Stimulated activated CD8-positive, alpha-beta memory T cell treated with anti-CD3 and anti-CD28 coated beads, Interleukin-15, amount 100 ng/mL, for 1 hour (primary cell): Measurements from ENCODE around the gene FGD6.
A peak's percentile ranks its signal among the peaks of the same experiment; 100 is the strongest.
"Not testable (repeated sequence)": the region's sequence is repeated elsewhere in the genome, so short reads cannot be mapped to it uniquely, and the experiment has no call there.

Experiments
- DNase-seq: peaks from one replicate; pipeline ENCODE4 v3.0.0-alpha.2; 2020; ENCODE audit warnings: low read depth

Gene FGD6

DNA sequence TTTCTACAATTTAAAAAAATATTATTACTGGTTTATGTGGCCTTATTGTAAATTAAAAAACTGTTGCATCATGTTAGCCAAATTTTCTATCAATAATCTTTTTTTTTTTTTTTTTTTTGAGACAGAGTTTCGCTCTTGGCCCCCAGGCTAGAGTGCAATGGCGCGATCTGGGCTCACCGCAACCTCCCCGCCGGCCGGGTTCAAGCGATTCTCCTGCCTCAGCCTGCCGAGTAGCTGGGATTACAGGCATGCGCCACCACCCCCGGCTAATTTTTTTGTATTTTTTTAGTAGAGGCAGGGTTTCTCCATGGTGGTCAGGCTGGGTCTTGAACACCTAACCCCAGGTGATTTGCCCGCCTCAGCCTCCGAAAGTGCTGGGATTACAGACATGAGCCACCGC, 16.9 kb upstream of the FGD6 start:
- DNase-seq, result not testable (repeated sequence)

DNA sequence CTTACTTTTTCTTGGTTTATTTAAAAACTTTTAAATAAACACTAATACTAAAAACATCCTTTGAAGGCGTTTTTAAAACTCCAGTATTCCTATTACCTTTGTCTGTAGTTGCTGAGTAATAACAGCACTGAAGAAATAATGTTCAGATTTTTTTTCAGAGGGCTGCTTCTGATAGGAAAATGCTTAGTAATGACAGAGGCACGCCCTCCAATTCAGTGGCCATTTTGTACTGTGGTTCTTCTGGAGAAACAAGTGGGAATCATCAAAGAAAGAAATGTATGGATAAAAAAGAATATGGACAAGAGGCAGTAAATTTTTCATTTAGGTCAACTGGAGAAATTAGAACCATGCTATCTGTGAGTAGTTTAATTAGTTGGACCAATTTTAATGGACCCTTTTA, 13.9 kb upstream of the FGD6 start:
- DNase-seq, result no peak

DNA sequence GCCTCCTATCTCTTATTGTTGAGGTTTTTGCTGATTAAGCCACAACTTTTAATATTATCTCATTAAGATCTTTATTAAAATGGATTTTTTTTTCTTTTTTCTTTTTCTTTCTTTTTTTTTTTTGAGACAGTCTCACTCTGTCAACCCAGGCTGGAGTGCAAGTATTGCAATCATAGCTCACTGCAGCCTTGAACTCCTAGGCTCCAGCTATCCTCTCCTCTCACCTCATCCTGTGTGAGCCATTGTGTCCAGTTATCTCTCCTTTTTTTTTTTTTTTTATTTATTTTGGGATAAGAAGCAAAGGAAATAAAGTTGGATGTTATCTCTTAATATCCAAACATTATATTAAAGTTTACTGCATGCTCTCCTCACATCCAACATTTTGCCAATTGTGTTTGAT, 13.0 kb upstream of the FGD6 start:
- no peak for DNase-seq

DNA sequence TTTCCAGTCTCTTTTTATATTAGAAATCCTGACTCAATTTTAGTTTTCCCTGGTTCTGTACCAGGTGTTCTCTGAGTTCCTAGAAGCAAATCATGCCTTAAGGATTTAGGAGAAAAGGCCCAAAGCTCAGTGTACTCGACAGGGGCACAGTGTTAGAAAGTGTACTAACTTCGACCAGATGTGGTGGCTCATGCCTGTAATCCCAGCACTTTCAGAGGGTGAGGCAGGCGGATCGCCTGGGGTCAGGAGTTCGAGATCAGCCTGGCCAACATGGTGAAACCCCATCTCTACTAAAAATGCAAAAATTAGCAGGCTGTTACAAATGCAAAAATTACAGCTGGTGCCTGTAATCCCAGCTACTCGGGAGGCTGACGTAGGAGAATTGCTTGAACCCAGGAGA, 12.4 kb upstream of the FGD6 start:
- DNase-seq, result no peak

GRCh38 chr12:95228617-95229016, 11.3 kb upstream of the FGD6 start:
- no peak for DNase-seq

GRCh38 chr12:95227818-95228356, 10.6 kb upstream of the FGD6 start:
- DNase-seq, result no peak

- DNase-seq, result no peak
Observed at GRCh38 chr12:95225645-95226212, 8.5 kb upstream of the FGD6 start.

GRCh38 chr12:95224202-95225170, 7.2 kb upstream of the FGD6 start:
- no peak for DNase-seq

DNA sequence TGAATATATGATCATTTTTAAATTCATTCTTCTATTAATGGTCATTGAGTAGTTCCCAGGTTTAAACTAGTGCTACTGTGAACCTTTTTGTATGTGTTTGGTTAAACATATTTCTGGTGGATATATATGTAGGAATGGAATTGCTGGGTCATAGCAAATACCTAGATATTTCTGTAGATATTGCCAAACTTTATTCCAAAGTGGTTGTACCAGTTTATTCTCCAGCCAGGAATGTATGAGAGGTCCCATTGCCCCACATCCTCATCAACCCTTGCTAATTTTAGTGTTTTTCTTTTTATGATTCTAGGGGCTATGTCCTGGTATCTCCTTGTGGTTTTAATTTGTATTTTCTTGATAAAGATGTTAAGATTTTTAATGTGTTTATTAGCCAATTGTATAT, 3.5 kb upstream of the FGD6 start:
- DNase-seq, result no peak

DNA sequence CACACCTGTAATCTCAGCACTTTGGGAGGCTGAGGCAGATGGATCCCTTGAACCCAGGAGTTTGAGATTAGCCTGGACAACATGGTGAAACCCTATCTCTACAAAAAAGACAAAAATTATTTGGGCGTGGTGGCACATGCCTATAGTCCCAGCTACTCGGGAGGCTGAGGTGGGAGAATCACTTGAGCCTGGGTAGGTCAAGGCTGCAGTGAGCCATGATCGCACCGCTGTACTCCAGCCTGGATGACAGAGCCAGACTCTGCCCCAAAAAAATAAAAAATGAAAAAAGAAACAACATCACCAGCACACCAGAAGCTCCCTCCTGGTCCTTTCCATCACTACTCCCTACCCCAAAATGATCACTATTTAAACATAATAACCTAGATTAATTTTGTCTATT, 2.9 kb upstream of the FGD6 start:
- DNase-seq, result no peak

DNA sequence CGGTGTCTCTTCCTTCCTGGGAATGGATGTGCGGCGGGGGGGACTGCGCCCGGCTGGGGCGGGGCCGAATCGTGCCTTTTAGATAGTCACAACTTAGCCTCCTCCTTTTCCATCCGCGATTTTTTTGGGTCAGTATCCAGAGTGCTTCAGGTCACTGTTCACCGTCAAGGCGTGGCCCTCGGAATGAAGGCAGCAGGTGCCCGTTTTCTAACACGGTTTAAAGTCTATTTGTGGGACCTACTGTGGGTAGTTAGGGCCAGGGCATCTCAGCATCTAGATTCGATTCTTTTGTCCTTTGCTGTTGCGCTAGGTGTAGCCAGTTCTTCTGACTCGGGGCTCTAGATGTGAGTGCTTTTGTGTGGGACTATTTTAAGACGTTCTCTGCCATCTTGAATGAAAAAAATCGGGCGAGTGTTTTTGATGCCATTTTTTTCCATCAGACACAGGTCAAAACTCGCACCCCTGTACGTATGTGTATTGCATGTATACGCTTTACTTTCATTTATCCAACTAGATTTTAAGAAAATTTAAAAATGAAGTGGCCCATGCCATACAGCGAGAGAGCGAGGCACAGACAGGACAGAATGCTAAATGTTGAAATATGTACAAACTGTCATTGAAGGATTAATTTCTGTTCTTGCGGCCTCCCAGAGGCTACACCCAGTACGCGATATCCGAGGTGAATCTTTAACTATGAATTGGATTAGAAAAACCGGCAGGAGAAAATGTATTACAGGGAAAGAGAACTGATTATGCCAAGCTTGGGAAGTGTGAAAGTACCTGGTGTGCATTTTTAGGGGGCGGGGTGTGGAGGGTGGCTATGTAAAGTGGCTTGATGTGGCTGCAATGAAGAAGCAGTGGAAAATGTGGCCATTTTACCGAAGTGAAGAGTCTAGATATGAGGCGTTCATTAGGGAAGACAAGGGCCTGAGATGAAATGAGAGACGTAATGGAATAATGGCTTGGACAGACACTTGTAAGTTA, 1.2 kb upstream of the FGD6 start:
- DNase-seq, result peak; percentile 4

DNA sequence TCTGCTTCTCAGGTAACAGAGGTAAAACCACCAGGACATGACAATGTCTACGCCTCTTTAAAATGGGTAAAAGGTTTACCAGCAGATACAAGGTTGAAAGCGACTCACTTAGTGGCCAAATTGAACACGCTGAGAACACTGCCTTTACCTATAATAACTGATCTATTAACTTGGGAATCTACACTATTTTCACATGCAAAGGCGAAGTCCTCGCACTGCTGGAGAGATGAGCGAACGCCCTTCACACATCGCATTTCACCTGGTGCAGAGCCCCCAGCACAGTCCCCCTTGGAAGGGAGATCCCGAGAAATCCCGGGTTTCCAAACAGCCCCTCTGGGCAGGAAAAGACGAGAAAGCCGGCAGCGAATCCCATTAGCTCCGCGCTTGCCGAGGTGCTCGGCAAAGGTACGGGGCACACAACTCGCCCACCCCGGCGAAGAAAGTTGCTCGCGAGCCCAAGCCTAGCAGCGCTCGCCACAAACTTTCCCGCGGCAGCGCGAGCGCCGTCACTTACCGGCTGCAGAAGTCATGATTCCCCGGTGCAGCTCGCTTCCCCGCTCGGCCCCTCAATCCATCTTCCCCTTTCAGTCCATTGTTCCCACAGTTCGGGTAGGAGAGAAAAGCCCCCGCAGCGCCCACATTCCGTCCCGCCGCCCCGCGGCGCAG, 423 bp downstream of the FGD6 start:
- no peak for DNase-seq

DNA sequence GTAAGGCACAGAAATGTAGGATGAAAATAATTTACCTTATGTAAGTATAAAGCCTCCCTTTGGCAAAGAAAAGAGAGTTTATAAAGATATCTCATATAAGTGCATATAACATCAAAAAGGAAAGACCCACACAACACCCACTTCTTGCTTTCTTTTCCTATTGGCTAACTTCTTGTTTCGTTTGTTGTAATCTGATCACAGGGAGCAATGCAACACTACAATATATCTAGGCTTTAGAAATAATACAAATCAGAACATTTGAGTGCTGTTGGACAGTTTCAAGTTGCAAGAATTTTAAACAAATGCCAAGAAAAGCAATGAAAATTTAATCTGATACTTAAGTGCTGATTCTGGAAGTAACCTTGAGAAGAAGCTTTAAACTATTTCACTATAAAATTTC, 1.3 kb downstream of the FGD6 start:
- DNase-seq, result no peak

GRCh38 chr12:95214466-95214865, 2.8 kb downstream of the FGD6 start:
- no peak for DNase-seq

DNA sequence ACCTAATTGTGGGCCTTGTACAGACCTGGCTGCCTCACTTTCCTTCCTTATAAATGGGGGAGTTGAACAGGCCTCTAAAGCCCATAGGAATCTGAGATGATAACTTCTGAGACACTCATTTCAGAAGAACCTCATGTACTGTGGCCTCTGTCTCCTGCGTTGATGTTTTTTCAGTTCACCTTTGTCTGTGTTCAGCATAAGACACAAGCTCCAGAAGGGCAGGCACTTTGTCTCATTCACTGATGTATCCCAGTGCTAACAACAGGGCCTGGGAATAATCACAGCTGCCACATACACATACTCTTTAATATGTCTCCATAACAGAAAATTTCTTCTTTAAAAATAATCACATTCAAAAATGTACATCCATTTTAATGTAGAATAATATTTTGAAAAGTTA, 3.3 kb downstream of the FGD6 start:
- no peak for DNase-seq

DNA sequence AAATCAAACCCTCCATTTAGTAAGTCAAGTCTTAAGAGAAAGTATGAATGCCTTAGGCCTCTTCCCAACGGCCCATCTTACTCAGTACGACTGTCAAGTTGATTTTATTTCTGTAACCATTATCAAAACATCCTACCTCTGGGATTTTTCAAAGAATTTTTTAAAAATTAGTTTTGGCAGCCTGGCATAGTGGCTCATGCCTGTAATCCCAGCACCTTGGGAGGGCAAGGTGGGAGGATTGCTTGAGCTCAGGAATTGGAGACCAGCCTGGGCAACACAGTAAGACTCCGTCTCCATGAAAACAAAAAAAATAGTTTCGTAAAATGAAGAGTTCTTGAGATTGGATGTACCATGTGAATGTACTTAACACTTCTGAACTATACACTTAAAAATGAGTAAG, 4.1 kb downstream of the FGD6 start:
- DNase-seq, result no peak

- DNase-seq, result no peak
Observed at GRCh38 chr12:95212586-95212985, 4.7 kb downstream of the FGD6 start.

DNA sequence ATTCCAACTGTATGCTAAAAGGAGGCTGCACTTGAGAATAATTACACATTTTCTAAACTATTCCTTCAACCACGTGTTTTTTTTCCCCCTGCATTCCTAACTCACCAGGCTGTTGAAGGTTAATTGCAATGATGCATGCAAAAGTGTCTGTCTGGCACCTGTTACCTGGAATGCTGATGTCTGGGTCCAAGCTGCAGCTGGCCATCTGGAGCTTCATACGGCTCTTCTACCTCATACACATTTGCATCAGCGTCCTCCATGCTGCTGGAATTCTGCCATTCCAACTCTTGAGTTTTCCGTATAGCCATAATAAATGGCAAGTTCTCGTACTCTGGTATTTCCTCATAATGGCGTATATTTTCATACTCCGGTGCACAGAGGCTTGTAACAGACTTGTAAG, 8.6 kb downstream of the FGD6 start:
- DNase-seq, result no peak

DNA sequence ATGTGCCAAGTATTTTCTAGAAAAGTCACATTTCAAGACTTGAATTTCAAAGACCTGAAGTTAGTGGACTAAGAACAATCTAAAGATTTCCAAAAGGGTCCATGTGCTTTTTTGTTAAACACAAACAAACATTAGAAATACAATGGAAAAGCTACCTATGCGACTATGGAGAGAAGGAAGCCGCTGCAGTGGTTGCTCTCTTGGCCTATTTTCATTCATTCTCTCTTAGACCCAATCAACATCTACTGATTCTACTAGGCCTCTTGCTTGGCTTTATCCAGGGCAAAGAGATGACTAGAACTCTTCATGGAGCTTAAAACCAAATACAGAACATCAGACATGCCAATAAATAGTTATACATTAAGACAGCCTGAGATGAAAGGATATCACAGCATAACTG, 9.9 kb downstream of the FGD6 start:
- DNase-seq, result no peak

DNA sequence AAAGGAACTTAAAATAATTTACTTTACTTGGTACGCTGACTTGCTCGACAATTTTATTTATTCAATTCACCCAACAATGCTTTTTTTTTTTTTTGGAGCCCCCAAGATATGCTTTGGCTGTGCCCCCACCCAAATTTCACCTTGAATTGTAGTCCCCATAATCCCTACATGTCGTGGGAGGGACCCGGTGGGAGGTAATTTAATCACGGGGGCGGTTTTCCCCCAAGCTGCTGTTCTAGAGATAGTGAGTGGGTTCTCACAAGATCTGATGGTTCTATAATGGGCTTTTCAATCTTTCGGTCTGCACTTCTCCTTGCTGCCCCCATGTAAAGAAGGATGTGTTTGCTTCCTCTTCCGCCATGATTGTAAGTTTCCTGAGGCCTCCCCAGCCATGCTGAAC, 10.4 kb downstream of the FGD6 start:
- no peak for DNase-seq

DNA sequence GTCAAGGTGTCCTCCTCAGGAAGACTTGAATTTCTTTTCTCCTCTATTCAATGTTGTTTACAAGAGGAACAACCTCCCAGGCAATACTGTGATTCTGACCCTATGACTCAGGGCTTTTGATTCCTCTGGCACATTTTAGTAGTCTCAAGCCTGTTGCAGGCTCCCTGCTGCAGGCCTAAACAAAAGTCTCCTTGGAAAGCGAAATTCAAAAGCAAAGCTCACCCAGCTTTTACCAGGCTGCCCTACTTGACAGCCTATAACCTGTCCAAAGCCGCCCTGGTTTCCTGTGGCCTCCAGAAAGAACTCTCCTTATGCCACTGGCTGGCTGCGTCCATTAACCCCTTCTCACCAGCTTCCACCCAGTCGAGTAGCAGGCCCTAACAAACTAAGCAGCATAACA, 11.6 kb downstream of the FGD6 start:
- no peak for DNase-seq
